Head of caudate nucleus (tissue), 42 donors: Measurements from ENCODE around the gene SLC25A12.
"Not testable (repeated sequence)": the region's sequence is repeated elsewhere in the genome, so short reads cannot be mapped to it uniquely, and the experiment has no call there.

Experiments used
- DNase-seq, 42 donors: peaks; one replicate each; pipeline versions ENCODE4 v3.0.0 to v3.0.0-alpha.2; 2020 to 2021; ENCODE audit warnings: mixed read lengths in 7 of 42
- intact Hi-C: fragments of 100-400 bp; cut with DNase I; formaldehyde crosslinking; loops from one replicate; pipeline ENCODE4 v1.15.0; 2022

The SLC25A12 gene

GRCh38 chr2:171758762-171759161 lies 135.3 kb downstream of the SLC25A12 start:
- intact Hi-C loops, DNase-seq: not testable (repeated sequence)

- DNase-seq = no peak
- intact Hi-C loops = no loop called here
These were observed 139.6 kb downstream of the SLC25A12 start for GRCh38 chr2:171754254-171754939.

- intact Hi-C loops = no loop called here
These were observed 146.7 kb downstream of the SLC25A12 start for GRCh38 chr2:171747371-171747770.

GRCh38 chr2:171745806-171746205 lies 148.2 kb downstream of the SLC25A12 start:
- DNase-seq = no peak
- intact Hi-C loops = no loop called here

More at GRCh38 chr2:171747371-171747770, 146.7 kb downstream of the SLC25A12 start:
- DNase-seq = no peak

GRCh38 chr2:171745141-171745540 lies 148.9 kb downstream of the SLC25A12 start:
- intact Hi-C loops = no loop called here
- DNase-seq = no peak

- DNase-seq = no peak
- intact Hi-C loops = no loop called here
These were observed 151.3 kb downstream of the SLC25A12 start for GRCh38 chr2:171742760-171743159.

GRCh38 chr2:171741189-171741588 lies 152.9 kb downstream of the SLC25A12 start:
- intact Hi-C loops = no loop called here
- no peak for DNase-seq

- DNase-seq = no peak
These were observed 157.9 kb downstream of the SLC25A12 start for GRCh38 chr2:171735991-171736710.

More at GRCh38 chr2:171735991-171736710, 157.9 kb downstream of the SLC25A12 start:
- intact Hi-C loops = no loop called here
